ENCODE results near the gene CYP1A2. TPM values are rescaled to one million over a fixed set of nuclear protein-coding genes. Genes with fewer than 3 reads are reported as not detected.

The CYP1A2 gene
- total and polyA plus RNA-seq, 2 of the 13 experiments (the other 11 are each of a cell fraction or from before 2014, with no cell fraction given) = 0.07 TPM; not detected in 1

DNA sequence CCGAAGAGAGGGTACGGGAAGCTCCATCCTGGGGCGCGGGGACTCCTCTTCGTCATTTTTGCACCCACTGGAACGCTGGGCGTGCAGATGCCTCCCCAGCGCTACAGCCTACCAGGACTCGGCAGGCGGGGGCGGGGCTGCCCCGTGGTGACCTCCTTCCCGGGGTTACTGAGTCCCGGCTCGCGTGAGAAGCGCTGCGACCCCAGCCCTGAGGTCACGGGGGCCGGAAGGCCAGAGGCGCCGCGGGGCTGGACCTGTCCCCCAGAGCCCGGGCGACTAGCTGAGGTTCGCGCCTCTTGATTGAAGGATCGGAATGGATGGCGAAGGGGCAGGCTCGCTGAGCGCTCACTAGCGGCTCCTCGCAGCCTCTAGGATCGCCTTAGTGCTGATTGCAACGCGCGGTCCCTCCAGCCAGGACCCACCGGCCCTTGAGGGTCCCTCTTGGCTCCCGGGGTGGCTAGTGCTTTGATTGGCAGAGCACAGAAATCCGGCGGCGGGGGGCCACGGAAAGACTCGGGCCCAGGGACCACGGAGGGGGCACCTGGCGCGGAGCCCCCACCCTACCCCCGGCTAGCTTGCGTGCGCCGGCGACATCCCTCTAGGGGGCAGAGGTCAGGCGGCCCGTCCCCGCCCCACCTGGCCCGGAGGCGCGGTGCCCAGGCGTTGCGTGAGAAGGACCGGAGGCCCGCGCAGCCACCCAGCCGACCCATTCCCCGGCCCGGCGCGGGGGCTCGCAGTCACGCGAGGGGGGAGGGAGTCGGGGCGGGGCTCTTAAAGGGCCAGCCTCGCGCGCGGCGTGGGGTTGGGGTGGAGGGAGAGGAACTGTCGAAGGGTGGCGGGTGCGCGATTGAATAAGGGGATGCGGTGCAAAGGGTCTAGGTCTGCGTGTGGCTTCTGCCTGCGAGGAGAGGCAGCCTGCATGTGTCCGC lies 22.5 kb upstream of the CYP1A2 start (continued):
- no peak for TF ChIP-seq CCAR2 (optimal IDR thresholded peaks at IDR 0.05; ENCODE audit: low read depth, low read length)
- TF ChIP-seq HOXD1 (CRISPR knock-in tag; IDR thresholded peaks at IDR 0.05) = no peak
- no peak for TF ChIP-seq SRF (IDR thresholded peaks at IDR 0.05; ENCODE audit: low read depth, low read length)
- TF ChIP-seq, protein P1, sequence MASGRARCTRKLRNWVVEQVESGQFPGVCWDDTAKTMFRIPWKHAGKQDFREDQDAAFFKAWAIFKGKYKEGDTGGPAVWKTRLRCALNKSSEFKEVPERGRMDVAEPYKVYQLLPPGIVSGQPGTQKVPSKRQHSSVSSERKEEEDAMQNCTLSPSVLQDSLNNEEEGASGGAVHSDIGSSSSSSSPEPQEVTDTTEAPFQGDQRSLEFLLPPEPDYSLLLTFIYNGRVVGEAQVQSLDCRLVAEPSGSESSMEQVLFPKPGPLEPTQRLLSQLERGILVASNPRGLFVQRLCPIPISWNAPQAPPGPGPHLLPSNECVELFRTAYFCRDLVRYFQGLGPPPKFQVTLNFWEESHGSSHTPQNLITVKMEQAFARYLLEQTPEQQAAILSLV (CRISPR knock-in tag; IDR thresholded peaks at IDR 0.05; ENCODE audit: borderline replicate concordance) = peak; percentile 49; the same call in 1 of the 2 replicates
- peak; percentile 93; the same call in 1 of the 2 replicates for TF ChIP-seq ZFP82 (CRISPR knock-in tag; IDR thresholded peaks at IDR 0.05; ENCODE audit: borderline replicate concordance)
- TF ChIP-seq TFE3 (CRISPR knock-in tag; IDR thresholded peaks at IDR 0.05) = 0 out of 2 replicates have a peak, but pooled peaks have one; percentile 33
- peak; percentile 77; the same call in 1 of the 2 replicates for TF ChIP-seq ZBTB7B (CRISPR knock-in tag; IDR thresholded peaks at IDR 0.05)
- TF ChIP-seq AKAP8 (CRISPR knock-in tag; IDR thresholded peaks at IDR 0.05) = 0 out of 2 replicates have a peak, but pooled peaks have one; percentile 26
- no peak for TF ChIP-seq ZNF672 (CRISPR knock-in tag; IDR thresholded peaks at IDR 0.05)
- TF ChIP-seq ZKSCAN5 (CRISPR knock-in tag; IDR thresholded peaks at IDR 0.05) = no peak
- TF ChIP-seq ZNF501 (CRISPR knock-in tag; IDR thresholded peaks at IDR 0.05) = peak; percentile 89
- no peak; the same call in 1 of the 2 replicates for TF ChIP-seq FOSL2 (CRISPR knock-in tag; IDR thresholded peaks at IDR 0.05)
- peak in 1 of 2 experiments; percentile 58; a peak in 1 of 4 replicates for TF ChIP-seq KLF16 (CRISPR knock-in tag; IDR thresholded peaks at IDR 0.05)
- TF ChIP-seq ZNF530 (CRISPR knock-in tag; IDR thresholded peaks at IDR 0.05; ENCODE audit: low read depth) = no peak
- peak; percentile 53; the same call in 1 of the 2 replicates for TF ChIP-seq SAFB2 (CRISPR knock-in tag; IDR thresholded peaks at IDR 0.05; ENCODE audit: borderline replicate concordance, low read depth)
- TF ChIP-seq KDM1A (CRISPR knock-in tag; IDR thresholded peaks at IDR 0.05) = no peak
- no peak for TF ChIP-seq HMG20B (CRISPR knock-in tag; conservative IDR thresholded peaks at IDR 0.05)
- TF ChIP-seq SPEN (CRISPR knock-in tag; IDR thresholded peaks at IDR 0.05; ENCODE audit: low read depth) = peak; percentile 51
- TF ChIP-seq ZNF674 (CRISPR knock-in tag; IDR thresholded peaks at IDR 0.05; ENCODE audit: low read depth) = no peak
- TF ChIP-seq NR2F1 (CRISPR knock-in tag; IDR thresholded peaks at IDR 0.05) = peak; percentile 88 to 93
- TF ChIP-seq NRL (CRISPR knock-in tag; IDR thresholded peaks at IDR 0.05; ENCODE audit: borderline replicate concordance) = peak; percentile 42; the same call in 1 of the 2 replicates
- TF ChIP-seq TRIM22 (IDR thresholded peaks at IDR 0.05) = no peak
- TF ChIP-seq RARA (CRISPR knock-in tag; IDR thresholded peaks at IDR 0.05) = peak; percentile 94
- TF ChIP-seq MED1 (CRISPR knock-in tag; IDR thresholded peaks at IDR 0.05) = no peak; the same call in 1 of the 2 replicates
- no peak for TF ChIP-seq FIP1L1 (IDR thresholded peaks at IDR 0.05; ENCODE audit: borderline replicate concordance, insufficient read depth, low read depth, low read length)
- peak; percentile 53; the same call in 1 of the 2 replicates for TF ChIP-seq NCOR1 (IDR thresholded peaks at IDR 0.05; ENCODE audit: borderline replicate concordance, low read length)
